Raji (cell line): ENCODE results near the gene CYTH1.

ENCODE experiments used
- POLR2A ChIP-seq: IDR thresholded peaks from 2 replicates; pipeline ENCODE4 v1.6.1; 2011; ENCODE audit warnings: low read depth, low read length, control low read depth; ENCODE audit not compliant: insufficient read depth

CYTH1 gene

GRCh38 chr17:78781893-78782304 lies at the start of gene CYTH1:
TSS of gene CYTH1 (minus strand) at chr17:78782273. CDS start at chr17:78782223, 50 bp downstream.
- peak; percentile 65 for TF ChIP-seq POLR2A

- no peak for TF ChIP-seq POLR2A
Measured at GRCh38 chr17:78829477-78829876, 47.4 kb upstream of the CYTH1 start.

- TF ChIP-seq POLR2A, result no peak
Measured at GRCh38 chr17:78828470-78829185, 46.6 kb upstream of the CYTH1 start.

- no peak for TF ChIP-seq POLR2A
Measured at GRCh38 chr17:78826836-78827509, 44.9 kb upstream of the CYTH1 start.

- TF ChIP-seq POLR2A, result no peak
Measured at GRCh38 chr17:78826421-78826820, 44.3 kb upstream of the CYTH1 start.

GRCh38 chr17:78825696-78826095 lies 43.6 kb upstream of the CYTH1 start:
- TF ChIP-seq POLR2A, result no peak

GRCh38 chr17:78824240-78824639 lies 42.2 kb upstream of the CYTH1 start:
- no peak for TF ChIP-seq POLR2A

GRCh38 chr17:78823282-78824046 lies 41.4 kb upstream of the CYTH1 start:
- no peak for TF ChIP-seq POLR2A

- no peak for TF ChIP-seq POLR2A
Measured at GRCh38 chr17:78822552-78822951, 40.5 kb upstream of the CYTH1 start.

GRCh38 chr17:78821961-78822360 lies 39.9 kb upstream of the CYTH1 start:
- TF ChIP-seq POLR2A, result no peak

GRCh38 chr17:78820841-78821240 lies 38.8 kb upstream of the CYTH1 start:
- TF ChIP-seq POLR2A, result no peak

- no peak for TF ChIP-seq POLR2A
Measured at GRCh38 chr17:78819806-78820792, 38.0 kb upstream of the CYTH1 start.

- no peak for TF ChIP-seq POLR2A
Measured at GRCh38 chr17:78819402-78819801, 37.3 kb upstream of the CYTH1 start.

- TF ChIP-seq POLR2A, result no peak
Measured at GRCh38 chr17:78818932-78819331, 36.9 kb upstream of the CYTH1 start.

- TF ChIP-seq POLR2A, result no peak
Measured at GRCh38 chr17:78818152-78818846, 36.2 kb upstream of the CYTH1 start.

- TF ChIP-seq POLR2A, result no peak
Measured at GRCh38 chr17:78817123-78817522, 35.0 kb upstream of the CYTH1 start.
